Fibroblast of peridontal ligament (primary cell): ENCODE results near the gene PCBD1.
A peak's percentile ranks its signal among the peaks of the same experiment; 100 is the strongest.
"Not testable (repeated sequence)": the region's sequence is repeated elsewhere in the genome, so short reads cannot be mapped to it uniquely, and the experiment has no call there.

ENCODE experiments used
- DNase-seq: peaks from one replicate; pipeline ENCODE4 v3.0.0-alpha.2; 2010; ENCODE audit errors: extremely low read depth

The PCBD1 gene

DNA sequence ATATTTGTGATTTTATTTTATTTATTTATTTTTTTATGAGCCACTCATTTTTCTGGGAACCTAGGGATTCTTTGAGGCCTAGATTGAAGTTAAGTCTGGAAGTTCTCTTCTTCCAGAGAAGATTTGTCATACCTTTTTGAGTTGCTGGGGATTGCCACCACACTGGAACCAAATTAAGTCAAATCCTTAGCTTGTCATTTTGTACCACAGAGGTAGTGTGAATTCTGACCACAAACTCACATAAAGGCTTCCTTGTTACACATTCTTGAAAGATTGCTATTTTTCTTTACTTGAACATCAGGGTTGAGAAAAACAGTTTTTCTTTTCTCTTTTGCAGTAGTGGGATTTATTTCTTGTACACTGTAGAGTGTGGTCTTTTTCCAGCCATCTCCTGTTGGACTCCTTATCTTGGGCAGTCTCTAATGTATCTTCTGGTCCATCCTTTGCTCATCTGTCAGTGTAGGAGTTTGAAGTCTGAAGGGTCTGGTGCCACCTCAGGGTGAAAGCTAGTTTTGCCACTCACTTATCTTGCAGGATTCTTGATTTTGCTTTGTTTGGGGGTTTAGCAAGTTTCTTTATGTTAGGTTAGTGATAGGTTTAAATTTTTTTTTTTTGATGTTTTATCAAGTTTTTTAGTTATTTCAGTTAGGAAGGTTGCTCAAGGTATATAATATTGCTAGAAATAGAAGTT, 24.8 kb downstream of the PCBD1 start:
- DNase-seq: no peak

DNA sequence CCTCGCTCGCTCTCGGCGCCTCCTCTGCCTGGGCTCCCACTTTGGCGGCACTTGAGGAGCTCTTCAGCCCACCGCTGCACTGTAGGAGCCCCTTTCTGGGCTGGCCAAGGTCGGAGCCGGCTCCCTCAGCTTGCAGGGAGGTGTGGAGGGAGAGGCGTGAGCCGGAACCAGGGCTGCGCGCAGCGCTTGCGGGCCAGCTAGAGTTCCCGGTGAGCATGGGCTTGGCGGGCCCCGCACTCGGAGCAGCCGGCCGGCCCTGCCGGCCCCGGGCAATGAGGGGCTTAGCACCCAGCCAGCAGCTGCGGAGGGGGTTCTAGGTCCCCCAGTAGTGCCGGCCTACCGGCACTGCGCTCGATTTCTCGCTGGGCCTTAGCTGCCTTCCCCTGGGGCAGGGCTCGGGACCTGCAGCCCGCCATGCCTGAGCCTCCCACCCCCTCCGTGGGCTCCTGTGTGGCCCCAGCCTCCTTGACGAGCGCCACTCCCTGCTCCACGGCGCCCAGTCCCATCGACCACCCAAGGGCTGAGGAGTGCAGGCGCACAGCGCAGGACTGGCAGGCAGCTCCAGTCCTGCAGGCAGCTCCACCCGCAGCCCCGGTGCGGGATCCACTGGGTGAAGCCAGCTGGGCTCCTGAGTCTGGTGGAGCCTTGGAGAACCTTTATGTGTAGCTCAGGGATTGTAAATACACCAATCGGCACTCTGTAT, 26.7 kb downstream of the PCBD1 start:
- DNase-seq: not testable (repeated sequence)

GRCh38 chr10:70858759-70859158, 29.6 kb downstream of the PCBD1 start:
- no peak for DNase-seq

DNA sequence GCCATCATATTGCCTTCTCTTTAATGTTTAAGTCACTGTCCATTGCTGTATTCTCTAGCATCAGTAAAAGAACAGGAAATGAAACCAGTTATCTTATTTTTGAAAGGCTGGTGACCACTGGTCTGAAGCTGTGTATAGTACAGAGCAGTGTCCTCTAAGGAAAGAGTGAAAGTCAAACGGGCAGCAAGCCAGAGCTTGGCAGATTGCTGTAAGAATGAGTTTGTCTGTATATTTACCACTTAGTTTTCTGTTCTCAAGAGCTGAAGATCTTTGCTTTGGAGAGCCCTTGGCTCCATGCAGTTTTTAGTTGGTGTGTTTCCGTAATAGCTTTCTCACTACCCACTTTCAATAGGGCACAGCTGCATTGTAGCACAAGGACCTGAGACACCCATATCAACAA, 31.9 kb downstream of the PCBD1 start:
- DNase-seq: peak; percentile 20

DNA sequence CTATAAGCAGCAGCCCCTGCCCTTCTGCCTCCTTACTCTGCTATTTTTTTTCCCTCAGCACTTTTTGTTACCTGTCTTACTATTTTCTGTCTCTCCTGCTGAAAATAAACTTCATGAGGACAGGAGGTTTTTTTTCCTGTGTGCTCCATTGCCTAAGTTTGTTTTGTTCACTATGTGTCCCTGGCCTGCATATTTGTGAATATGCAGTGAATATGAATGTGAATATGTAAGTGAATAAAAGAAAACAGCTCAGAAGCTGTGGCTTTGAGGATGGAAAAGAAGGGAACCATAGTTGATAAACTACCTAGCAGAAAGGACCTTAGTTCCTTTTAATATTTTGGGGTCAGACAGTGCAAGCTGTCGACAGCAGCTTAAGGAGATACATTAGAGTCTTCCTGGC, 34.9 kb downstream of the PCBD1 start:
- DNase-seq: no peak

DNA sequence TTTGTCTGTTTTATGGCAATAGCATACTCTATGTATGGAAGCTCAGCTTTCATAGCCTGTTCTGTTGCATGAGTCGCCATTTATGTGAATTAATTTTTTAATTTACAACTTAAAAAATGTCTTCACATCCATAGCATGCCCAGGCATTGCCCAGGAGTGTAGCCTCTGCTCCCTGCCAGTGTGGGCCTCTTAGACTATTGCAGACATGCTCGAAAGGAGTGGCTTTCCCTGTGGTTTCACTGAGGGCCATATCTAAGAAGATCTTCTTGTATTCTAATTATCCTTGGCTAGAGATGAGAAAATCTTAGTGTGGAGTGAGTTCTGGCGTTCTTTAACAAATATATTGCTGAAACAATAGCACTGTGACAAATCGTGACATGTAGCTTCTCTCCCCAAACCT, 35.3 kb downstream of the PCBD1 start:
- no peak for DNase-seq

- no peak for DNase-seq
Observed at GRCh38 chr10:70851597-70852475, 36.5 kb downstream of the PCBD1 start.

DNA sequence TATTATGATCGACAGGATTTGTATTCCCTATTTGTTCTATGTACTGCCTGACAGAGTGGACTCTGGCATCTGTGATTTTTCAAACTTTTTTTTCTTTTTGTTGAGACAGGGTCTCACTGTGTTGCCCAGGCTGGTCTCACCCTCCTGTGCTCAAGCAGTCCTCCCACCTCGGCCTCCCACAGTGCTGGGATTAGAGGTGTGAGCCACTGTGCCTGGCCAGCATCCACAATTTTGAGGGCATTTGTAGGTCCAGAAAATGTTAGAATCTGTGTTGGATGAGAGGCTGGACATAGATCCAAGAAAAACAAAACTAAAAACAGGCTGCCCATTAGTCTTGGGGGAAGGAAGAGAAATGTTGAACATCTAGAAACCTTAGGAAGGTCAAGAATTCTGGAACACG, 38.3 kb downstream of the PCBD1 start:
- DNase-seq: no peak

GRCh38 chr10:70849582-70850016, 38.8 kb downstream of the PCBD1 start:
- peak; percentile 90 for DNase-seq

DNA sequence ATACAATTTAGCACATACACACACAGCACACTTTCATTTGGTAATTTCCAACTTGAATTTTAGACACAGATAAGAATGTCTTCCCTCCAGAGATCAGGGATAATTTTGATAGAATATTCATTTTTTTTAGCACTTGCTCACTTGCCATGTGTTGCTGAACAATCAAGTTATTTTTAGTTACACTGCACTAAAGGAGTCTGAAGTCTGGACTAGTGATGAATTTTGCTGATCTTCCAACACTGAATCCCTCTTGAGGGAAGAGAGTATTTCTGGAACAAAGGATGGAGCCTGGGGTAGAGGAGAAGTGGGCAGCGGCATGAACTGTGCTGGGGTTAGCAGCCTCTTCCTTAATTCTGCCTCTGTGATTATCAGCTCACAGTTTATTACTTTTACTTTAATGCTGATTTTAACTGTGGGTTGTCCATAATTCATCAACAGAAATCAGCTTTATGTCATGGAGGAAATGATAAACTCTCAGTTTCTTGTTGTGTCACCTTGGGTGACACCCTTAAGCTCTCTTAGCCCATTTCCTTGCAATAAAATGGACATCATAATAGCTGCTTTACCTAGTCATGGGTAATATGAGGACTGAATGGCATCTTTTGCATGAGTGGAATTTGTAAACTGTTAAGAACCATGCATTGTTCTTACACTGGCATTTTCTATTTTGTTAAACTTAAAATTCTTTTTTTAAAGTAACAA, 40.6 kb downstream of the PCBD1 start:
- DNase-seq: peak; percentile 34

DNA sequence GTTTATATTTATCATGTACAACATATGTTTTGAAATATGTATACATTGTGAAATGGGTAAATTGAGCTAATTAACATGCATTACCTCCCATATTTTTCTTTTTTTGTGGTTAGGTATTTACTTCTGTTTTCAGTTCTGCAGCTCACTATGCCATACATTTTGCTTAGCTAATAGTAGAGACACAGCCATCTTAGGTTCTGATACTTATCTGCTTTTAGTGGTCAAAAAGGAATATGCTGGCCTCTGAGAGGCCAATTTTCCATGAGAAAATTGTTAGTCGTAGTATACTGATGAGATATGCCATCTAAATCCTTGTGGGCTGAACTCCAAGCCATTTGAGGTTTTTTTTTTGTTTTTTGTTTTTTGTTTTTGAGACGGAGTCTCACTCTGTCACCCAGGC, 41.6 kb downstream of the PCBD1 start:
- no peak for DNase-seq

DNA sequence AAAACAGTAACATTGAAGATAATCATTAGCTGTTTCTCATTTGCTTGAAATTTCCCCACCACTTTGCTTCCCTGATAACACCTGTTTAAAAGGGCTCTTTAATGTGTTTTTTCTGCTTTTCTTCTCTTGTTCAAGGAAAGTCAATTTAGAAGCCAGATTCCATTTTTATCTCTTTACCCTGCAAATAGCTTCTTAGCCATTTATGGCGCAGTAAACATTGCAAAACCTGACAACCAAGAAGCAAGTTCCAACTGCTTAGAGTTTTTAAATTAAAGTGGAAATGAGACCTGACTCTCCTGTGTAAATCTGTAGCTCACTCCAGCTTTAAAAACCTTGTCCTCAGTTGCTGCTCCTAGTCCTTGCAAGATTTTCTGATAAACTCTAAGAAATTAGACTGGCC, 42.5 kb downstream of the PCBD1 start:
- no peak for DNase-seq

DNA sequence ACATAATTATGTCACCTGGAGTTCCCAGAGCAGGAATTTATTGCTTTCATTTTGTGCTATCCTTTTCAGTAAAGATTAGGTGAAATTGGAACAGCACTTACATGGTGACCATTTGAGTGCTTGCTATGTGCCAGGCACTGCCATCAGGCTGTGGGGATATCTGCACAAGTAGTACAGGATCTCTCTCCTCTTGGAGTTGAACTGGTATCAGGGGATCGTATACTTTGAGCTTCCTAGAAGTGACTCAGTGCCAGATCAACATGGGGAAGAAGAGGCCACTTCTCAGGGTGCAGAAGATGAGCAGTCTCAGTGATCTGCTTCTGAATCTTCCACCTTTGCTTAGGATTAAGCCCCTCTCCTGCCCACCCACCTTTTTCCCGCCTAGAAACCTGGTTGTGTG, 43.1 kb downstream of the PCBD1 start:
- no peak for DNase-seq

- no peak for DNase-seq
Observed at GRCh38 chr10:70843776-70844489, 44.4 kb downstream of the PCBD1 start.

DNA sequence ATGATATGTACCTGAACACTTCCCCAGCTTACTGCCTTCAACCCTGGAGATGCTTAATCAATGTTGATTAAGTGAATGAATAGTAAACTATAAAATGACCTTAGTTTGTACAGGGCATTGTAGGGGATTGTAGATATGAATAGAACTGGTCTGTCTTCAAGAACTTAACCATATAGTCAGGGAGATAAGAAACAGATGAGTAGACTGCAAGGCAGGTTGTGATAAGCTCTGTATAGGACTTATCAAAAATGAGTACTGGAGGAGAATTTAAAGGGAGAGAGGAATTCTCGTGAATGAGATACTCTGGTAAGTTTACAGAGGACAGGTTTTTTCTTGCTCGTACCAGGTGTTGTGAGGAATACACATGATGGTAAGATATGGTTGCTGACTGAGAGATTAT, 45.0 kb downstream of the PCBD1 start:
- DNase-seq: no peak

GRCh38 chr10:70840836-70841235, 47.5 kb downstream of the PCBD1 start:
- DNase-seq: no peak

GRCh38 chr10:70838270-70838805, 50.0 kb downstream of the PCBD1 start:
- no peak for DNase-seq

- no peak for DNase-seq
Observed at GRCh38 chr10:70837660-70838059, 50.7 kb downstream of the PCBD1 start.

- DNase-seq: no peak
Observed at GRCh38 chr10:70836319-70836718, 52.0 kb downstream of the PCBD1 start.

GRCh38 chr10:70834441-70835151, 53.8 kb downstream of the PCBD1 start:
- no peak for DNase-seq
